Gastroesophageal sphincter (tissue), 3 donors: ENCODE results near the gene MCCD1.

ENCODE experiments used
- POLR2AphosphoS5 ChIP-seq: sonication (generic); formaldehyde crosslinking; IDR thresholded peaks from one replicate; pipeline ENCODE4 v1.6.1; 2017; ENCODE audit warnings: antibody characterized with exemption
- TF ChIP-seq, protein P1 (sequence below), 4 experiments: fragments of 200-600 bp in 2 of 4; fragments of 450-650 bp in 2 of 4; sonication (generic) in 1 of 4; IDR thresholded peaks; one replicate each; pipeline ENCODE4 v1.5.1; 2017 to 2019; ENCODE audit warnings: antibody characterized with exemption in 4 of 4, mild to moderate bottlenecking in 2 of 4, moderate library complexity in 2 of 4

DNA sequence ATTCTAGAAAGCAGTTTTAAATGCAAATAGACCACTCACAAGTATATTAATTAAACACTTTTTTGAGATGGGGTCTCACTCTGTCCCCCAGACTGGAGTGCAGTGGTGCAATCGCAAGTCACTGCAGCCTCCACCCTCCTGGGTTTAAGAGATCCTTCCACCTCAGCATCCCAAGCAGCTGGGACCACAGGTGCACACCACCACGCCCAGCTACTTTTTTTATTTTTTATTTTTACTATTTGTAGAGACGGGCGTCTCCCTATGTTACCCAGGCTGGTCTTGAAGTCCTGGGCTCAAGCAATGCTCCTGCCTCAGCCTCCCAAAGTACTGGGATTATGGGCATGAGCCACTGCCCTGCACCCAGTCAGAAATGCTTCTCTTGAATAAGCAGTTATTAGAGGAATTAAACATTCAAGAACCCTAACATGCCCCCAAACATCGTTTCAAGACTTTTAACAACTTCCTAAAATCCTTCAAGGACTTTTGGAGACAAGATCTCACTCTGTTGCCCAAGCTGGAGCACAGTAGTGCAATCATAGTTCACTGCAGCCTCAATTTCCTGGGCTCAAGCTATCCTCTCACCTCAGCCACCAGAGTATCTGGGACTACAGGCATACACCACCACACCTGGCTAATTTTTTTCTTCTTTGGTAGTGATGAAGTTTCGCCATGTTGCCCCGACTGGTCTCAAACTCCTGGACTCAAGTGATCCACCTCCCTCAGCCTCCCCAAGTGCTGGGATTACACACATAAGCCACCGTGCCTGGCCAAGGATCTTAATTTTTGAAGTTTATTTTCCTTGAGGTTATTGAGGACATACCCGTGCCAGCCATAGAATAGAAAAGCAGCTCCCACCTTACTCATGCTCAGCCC lies 3.2 kb downstream of the MCCD1 start:
- TF ChIP-seq POLR2AphosphoS5, result no peak
- TF ChIP-seq, protein P1, sequence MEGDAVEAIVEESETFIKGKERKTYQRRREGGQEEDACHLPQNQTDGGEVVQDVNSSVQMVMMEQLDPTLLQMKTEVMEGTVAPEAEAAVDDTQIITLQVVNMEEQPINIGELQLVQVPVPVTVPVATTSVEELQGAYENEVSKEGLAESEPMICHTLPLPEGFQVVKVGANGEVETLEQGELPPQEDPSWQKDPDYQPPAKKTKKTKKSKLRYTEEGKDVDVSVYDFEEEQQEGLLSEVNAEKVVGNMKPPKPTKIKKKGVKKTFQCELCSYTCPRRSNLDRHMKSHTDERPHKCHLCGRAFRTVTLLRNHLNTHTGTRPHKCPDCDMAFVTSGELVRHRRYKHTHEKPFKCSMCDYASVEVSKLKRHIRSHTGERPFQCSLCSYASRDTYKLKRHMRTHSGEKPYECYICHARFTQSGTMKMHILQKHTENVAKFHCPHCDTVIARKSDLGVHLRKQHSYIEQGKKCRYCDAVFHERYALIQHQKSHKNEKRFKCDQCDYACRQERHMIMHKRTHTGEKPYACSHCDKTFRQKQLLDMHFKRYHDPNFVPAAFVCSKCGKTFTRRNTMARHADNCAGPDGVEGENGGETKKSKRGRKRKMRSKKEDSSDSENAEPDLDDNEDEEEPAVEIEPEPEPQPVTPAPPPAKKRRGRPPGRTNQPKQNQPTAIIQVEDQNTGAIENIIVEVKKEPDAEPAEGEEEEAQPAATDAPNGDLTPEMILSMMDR (IDR thresholded peaks at IDR 0.05), result no peak
